Ovary (tissue), 9 donors: ENCODE measurements around the gene CAMTA1. TPM values are rescaled to one million over a fixed set of nuclear protein-coding genes. Genes with fewer than 3 reads are reported as not detected.

Experiments used
- DNase-seq, 5 donors: peaks; one replicate each; pipeline ENCODE4 v3.0.0-alpha.2; 2019 to 2020
- H3K27ac ChIP-seq, 2 donors: fragments of 200-600 bp; one replicate each; pipeline versions ENCODE4 v1.5.1 to v1.8.0; 2019 to 2022
- H3K27me3 ChIP-seq: fragments of 200-600 bp; one replicate; pipeline ENCODE4 v1.8.0; 2022
- H3K36me3 ChIP-seq: fragments of 200-600 bp; sonication (generic); one replicate; pipeline ENCODE4 v1.5.1; 2019
- H3K4me1 ChIP-seq: one replicate; pipeline ENCODE4 v1.8.1; 2013; ENCODE audit warnings: mild to moderate bottlenecking, moderate library complexity; ENCODE audit not compliant: insufficient read depth
- H3K4me3 ChIP-seq: fragments of 200-600 bp; sonication (generic); one replicate; pipeline ENCODE4 v1.5.1; 2017
- H3K9me3 ChIP-seq, 2 donors: fragments of 200-600 bp in 1 of 2; sonication (generic) in 1 of 2; one replicate each; pipeline versions ENCODE4 v1.5.1 to v1.8.1; 2013 to 2019; ENCODE audit warnings: mild to moderate bottlenecking in 1 of 2, moderate library complexity in 1 of 2
- CTCF ChIP-seq, 3 donors: fragments of 450-650 bp in 2 of 3; fragments of 200-600 bp in 1 of 3; IDR thresholded peaks; one replicate each; pipeline versions ENCODE4 v1.5.1 to v1.8.0; 2016 to 2022; ENCODE audit warnings: antibody characterized with exemption in 3 of 3, mild to moderate bottlenecking in 1 of 3
- EP300 ChIP-seq: sonication (generic); formaldehyde crosslinking; IDR thresholded peaks from one replicate; pipeline ENCODE4 v1.6.1; 2017; ENCODE audit warnings: antibody characterized with exemption
- POLR2A ChIP-seq: fragments of 450-650 bp; IDR thresholded peaks from one replicate; pipeline ENCODE4 v1.6.1; 2017; ENCODE audit warnings: antibody characterized with exemption, mild to moderate bottlenecking, moderate library complexity
- WGBS, 3 donors: extraction: QIAGEN DNeasy Blood & Tissue Kit in 1 of 3; methylation state at CpG; one replicate each; pipeline versions ENCODE4 v1.1.5 to v1.1.7; 2013 to 2017; 5-methylcytosine and 5-hydroxymethylcytosine counted together
- intact Hi-C, 4 donors: fragments of 100-400 bp; cut with DNase I; formaldehyde crosslinking; loops; one replicate each; pipeline versions ENCODE4 v1.11.0 to v1.15.1; 2022 to 2023
- polyA plus RNA-seq, 2 donors: library from polyadenylated mRNA; stranded (reverse); fragments of 200-250 nt in 1 of 2; fragments of 350-450 nt in 1 of 2; fragmentation: Illumina TruSeq in 1 of 2; extraction: RNeasy Lipid Tissue Mini Kit (QIAGEN cat#74804) in 1 of 2; gene quantifications; one replicate each; pipeline ENCODE4 v1.2.3, GENCODE V29; 2013 to 2014
- total RNA-seq, 7 donors: library from RNA; depleted of rRNA in 2 of 7; stranded (reverse); fragments of >200 nt in 2 of 7; fragmentation: NEBNext Ultra II Directional in 3 of 7; extraction: Animal tissue kit (Norgen Biotek cat#: 25700) in 3 of 7; gene quantifications; one replicate each; pipeline versions ENCODE4 v1.1.0 to v1.2.4, GENCODE V29; 2016 to 2023
- donor health status: DM: no; HTN: no; CAD: no; lungs with moderate emphysema.
- donor health status: DM: no; HTN: no; CAD: no.
- donor health status: Bipolar disorder and iron deficiency.
- donor health status: DM: yes; HTN: yes; CAD: no.
- donor health status: DM: no; HTN: no; CAD: no.
- donor health status: DM: yes; HTN: yes; CAD: no.

CAMTA1 gene
- total and polyA plus RNA-seq, 9 donors, result 51.1 to 150 (median 67.4) TPM

- no peak for DNase-seq
- intact Hi-C loops, result no loop called here
- Histone ChIP-seq H3K27me3 (no peaks in the 10 kb centered on the region), H3K4me3 (no peak overlapping the region), H3K9me3 (no peaks in the 10 kb centered on the region), H3K27ac (no peak overlapping the region), H3K4me1 (no peaks in the 10 kb centered on the region), H3K36me3 (no peaks in the 10 kb centered on the region)
- no peak for TF ChIP-seq EP300
- no peak for TF ChIP-seq CTCF (IDR thresholded peaks at IDR 0.05)
- TF ChIP-seq POLR2A, result no peak
- WGBS, 3 donors, result 87 to 91% (median 89%) methylated on average over 20 of the region's 20 CpGs
Observed at GRCh38 chr1:7436056-7437005, 651.1 kb downstream of the CAMTA1 start.

GRCh38 chr1:7437036-7437435 is 651.8 kb downstream of the CAMTA1 start:
- H3K27me3 ChIP-seq, result no peaks in the 10 kb centered on the region
- H3K27ac ChIP-seq, result no peak overlapping the region
- WGBS, 3 donors, result 95 to 97% (median 95%) methylated on average over 9 of the region's 9 CpGs
- intact Hi-C loops, result no loop called here
- H3K4me1 ChIP-seq, result no peaks in the 10 kb centered on the region
- H3K4me3 ChIP-seq, result no peak overlapping the region
- H3K9me3 ChIP-seq, result no peaks in the 10 kb centered on the region
- no peak for DNase-seq
- H3K36me3 ChIP-seq, result no peaks in the 10 kb centered on the region
- no peak for TF ChIP-seq POLR2A
- TF ChIP-seq EP300, result no peak
- no peak for TF ChIP-seq CTCF (IDR thresholded peaks at IDR 0.05)

GRCh38 chr1:7437608-7438395 is 652.5 kb downstream of the CAMTA1 start:
- WGBS, 3 donors, result 90 to 92% (median 90%) methylated on average over 21 of the region's 21 CpGs
- TF ChIP-seq POLR2A (no peak), EP300 (no peak), CTCF (IDR thresholded peaks at IDR 0.05) (no peak)
- no peaks in the 10 kb centered on the region for H3K36me3 ChIP-seq
- H3K9me3 ChIP-seq, result no peaks in the 10 kb centered on the region
- no peaks in the 10 kb centered on the region for H3K27me3 ChIP-seq
- intact Hi-C loops, result no loop called here
- no peaks in the 10 kb centered on the region for H3K4me1 ChIP-seq
- no peak for DNase-seq
- no peak overlapping the region for H3K4me3 ChIP-seq
- no peak overlapping the region for H3K27ac ChIP-seq

GRCh38 chr1:7438396-7438785 is 653.1 kb downstream of the CAMTA1 start:
- no peak for DNase-seq
- Histone ChIP-seq H3K4me1 (no peaks in the 10 kb centered on the region), H3K36me3 (no peaks in the 10 kb centered on the region), H3K4me3 (no peak overlapping the region), H3K27me3 (no peaks in the 10 kb centered on the region), H3K9me3 (no peaks in the 10 kb centered on the region), H3K27ac (no peak overlapping the region)
- no peak for TF ChIP-seq CTCF (IDR thresholded peaks at IDR 0.05)
- no peak for TF ChIP-seq EP300
- no peak for TF ChIP-seq POLR2A
- intact Hi-C loops, result no loop called here
- WGBS, 3 donors, result 81 to 87% (median 84%) methylated on average over 6 to 7 of the region's 7 CpGs
